Astrocyte of the hippocampus (primary cell): Measurements from ENCODE around the gene MAPK6.
"Not testable (repeated sequence)": the region's sequence is repeated elsewhere in the genome, so short reads cannot be mapped to it uniquely, and the experiment has no call there.

Source experiments
- DNase-seq: peaks from one replicate; pipeline ENCODE4 v3.0.0; 2011; ENCODE audit warnings: low read depth, low spot score

MAPK6 gene

DNA sequence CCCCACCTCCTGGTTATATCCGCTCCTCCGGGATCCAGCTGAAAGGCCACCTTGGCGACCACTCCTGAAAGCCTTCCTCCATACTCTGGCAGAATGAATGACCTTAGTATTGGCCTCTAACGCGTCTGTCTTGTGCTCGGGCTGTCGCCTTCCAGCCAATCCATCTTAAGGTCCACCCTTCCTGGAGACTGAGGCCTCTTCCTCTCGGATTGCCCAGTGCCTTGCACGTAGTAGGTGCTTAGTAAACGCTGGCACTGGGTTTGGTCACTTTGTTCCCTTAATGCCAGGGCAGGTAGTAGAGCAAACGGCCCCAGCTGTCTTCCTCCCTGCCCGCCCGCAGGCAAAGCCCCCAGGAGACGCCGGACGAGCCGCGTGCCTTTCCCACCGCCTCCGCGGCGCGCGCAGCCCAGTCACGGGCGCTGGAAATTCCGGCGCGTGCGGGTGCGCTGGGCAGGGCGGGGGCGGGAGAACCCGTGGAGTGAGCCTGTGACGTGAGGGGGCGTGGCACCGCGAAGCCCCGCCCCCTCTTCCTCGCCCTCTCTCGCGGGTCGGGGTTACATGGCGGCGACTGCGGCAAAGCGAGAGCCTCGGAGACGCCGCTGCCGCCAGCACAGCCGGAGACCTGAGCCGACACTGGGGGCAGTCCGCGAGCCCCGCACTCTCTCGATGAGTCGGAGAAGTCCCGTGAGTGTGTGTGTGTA, at the start of gene MAPK6:
Gene MAPK6, plus strand, starts transcription at position 527 of the 701 bp plus-strand sequence. CDS start 27,242 bp downstream, outside the sequence.
- DNase-seq, result peak; percentile 99

- DNase-seq, result no peak
Measured at GRCh38 chr15:51969728-51970127, 49.3 kb upstream of the MAPK6 start.

- DNase-seq, result no peak
Measured at GRCh38 chr15:51970132-51970817, 48.7 kb upstream of the MAPK6 start.

- no peak for DNase-seq
Measured at GRCh38 chr15:51971032-51971374, 48.0 kb upstream of the MAPK6 start.

- peak; percentile 97 for DNase-seq
Measured at GRCh38 chr15:51971375-51972133, 47.5 kb upstream of the MAPK6 start, which contains the start of gene LEO1. TSS of gene LEO1 (minus strand) at chr15:51971778. CDS start at chr15:51971745, 33 bp downstream.

GRCh38 chr15:51973220-51973619, 45.8 kb upstream of the MAPK6 start:
- no peak for DNase-seq

DNA sequence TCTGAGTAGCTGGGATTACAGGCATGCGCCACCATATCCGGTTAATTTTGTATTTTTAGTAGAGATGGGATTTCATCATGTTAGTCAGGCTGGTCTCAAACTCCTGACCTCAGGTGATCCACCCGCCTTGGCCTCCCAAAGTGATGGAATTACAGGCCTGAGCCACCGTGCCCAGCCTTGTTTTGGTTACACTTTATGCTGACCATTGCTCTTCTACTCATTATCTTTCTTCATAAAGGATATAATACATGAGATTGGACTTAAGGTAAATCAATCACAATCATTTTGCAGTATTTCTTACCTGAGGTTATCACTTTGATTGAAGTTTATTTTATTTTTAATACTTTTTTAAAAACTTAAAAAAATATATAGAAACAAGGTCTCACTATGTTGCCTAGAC, 45.2 kb upstream of the MAPK6 start:
- no peak for DNase-seq

DNA sequence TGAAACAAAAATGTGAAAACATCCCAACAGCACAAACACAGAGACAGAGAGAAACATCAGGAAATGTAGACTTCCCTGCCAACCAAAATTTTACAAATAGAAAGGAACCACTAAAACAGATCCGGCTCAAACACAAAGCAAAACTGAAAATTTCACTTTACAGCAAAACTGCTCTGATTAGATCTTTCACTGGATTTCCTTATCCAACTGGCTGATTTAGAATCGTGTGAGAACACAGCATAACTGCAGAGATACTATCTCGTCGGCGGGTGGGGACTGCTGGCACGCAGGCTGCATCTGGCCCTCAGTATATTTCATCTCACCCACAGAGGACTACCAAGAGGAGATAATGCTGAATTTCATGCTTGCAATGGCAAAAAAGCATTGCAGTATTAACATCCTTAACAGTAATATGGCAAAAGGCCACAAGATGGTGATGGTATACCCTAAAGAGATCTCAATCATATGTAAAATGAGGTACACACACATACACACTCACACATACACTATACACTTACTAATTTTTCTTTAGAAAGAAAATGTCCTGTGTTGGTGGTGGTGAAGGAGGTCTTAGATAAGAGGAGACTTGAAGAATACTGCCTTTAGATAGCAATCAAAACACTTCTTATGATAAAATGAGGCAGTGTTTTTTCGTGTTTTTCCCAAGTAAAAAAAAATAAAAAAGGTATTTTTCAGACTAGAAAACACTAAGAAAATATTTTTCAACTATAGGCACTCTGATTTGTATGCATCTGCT, 36.8 kb upstream of the MAPK6 start:
- DNase-seq, result peak; percentile 70

GRCh38 chr15:51982770-51983103, 36.3 kb upstream of the MAPK6 start:
- no peak for DNase-seq

- no peak for DNase-seq
Measured at GRCh38 chr15:51991141-51991540, 27.9 kb upstream of the MAPK6 start.

DNA sequence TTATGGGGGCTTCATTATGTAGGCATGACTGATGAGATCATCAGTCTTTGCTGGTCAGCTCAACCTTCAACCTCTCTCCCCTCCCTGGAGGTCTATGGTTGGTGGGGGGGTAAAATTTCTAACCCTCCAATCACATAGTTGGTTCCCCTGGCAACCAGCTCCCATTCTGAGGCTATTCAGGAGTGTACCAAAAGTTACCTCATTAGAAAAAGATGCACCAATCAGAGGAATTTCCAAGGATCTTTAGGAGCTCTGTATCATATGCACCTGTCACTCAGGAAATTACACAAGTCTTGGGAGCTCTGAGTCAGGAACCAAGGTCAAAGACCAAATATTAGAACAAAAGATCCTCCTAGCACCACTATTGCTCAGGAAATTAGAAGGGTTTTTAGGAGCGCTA, 26.1 kb upstream of the MAPK6 start:
- DNase-seq, result no peak

DNA sequence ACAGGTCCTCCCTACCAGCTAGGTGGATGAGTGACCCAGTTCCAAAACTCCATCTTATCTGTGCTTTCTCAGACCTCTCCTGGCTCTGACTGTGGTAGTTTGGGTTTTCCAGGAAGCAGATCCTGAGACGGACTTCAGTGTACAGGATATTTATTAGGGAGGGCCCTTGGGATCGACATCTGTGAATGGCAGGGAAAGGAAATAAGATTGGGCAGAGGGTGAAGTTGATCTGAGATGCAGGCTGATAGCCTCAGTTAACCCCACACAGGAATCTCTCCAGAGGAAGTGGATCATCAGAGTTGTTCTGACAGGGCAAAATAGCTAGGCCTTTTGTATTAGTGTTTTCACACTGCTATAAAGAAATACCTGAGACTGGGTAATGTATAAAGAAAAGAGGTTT, 16.7 kb upstream of the MAPK6 start:
- no peak for DNase-seq

DNA sequence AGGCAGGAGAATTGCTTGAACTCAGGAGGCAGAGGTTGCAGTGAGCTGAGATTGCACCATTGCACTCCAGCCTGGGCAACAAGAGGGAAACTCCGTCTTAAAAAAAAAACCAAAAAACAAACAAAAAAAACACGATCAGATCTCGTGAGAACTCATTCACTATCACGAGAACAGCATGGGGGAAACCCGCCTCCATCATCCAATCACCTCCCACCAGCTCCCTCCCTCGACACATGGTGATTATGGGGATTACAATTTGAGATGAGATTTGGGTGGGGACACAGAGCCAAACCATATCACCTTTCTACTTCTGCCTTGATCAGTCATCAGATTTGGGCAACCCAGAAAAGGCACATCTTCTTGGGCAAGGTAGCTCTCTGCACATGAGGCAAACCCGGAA, 15.9 kb upstream of the MAPK6 start:
- DNase-seq, result not testable (repeated sequence)

DNA sequence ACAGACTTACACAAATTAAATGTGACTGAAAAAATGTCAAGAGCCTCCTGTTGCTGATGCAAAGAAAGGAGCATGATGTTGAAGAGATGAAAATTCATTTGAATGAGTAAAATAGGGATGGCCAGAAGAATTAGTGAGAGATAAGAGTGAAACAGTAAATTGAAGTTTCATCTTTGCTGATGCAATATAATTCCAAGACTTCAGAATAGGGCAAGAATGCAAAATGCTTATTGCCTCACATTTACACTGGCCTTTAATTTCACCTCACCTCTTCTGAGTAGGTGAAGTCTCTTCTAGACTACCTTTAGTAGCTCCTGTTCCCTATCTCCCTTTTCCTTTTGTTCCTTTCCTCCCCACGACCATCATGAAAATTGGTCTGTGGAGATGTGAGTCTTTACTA, 15.3 kb upstream of the MAPK6 start:
- DNase-seq, result no peak

DNA sequence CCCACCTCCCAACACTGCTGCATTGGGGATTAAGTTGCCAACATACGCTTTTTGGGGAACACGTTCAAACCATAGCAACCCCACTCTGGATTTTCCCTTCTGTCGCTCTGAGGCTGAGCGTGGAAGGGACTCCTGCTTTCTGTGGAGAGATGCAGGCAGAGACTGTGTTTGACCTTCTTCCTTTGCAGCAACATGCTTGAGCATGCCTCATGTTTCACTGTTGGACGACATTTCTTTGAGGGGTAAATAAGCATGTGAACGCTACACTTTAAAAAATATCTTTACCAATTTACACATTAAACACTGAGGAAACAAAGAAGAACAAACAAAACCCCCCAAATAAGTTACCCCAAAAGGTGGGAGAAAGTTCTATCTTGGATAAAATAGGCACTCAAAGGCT, 14.2 kb upstream of the MAPK6 start:
- no peak for DNase-seq

- peak; percentile 75 for DNase-seq
Measured at GRCh38 chr15:52005748-52006701, 13.0 kb upstream of the MAPK6 start.

GRCh38 chr15:52006702-52007340, 12.2 kb upstream of the MAPK6 start:
- no peak for DNase-seq

DNA sequence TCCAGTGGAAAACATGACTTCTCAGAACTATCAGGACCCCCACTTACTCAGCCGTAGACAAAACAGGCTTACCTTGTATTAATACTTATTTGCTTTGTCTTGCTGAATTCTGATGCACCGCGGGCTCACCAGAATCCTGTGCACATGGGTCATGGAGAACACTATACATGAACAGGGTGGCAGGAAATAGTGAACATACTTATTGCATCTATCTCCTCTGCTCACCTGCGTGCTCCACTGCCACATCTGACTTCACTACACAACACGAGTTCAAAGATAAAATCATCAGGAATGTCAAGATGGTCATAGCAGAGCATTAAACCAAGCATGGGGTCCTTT, 10.7 kb upstream of the MAPK6 start:
- DNase-seq, result no peak

GRCh38 chr15:52008698-52009434, 10.2 kb upstream of the MAPK6 start:
- no peak for DNase-seq
